Endothelial cell of umbilical vein (primary cell): Measurements from ENCODE around the gene FRRS1. TPM values are rescaled to one million over a fixed set of nuclear protein-coding genes. Genes with fewer than 3 reads are reported as not detected.

Experiments
- BruUV-seq: library from RNA; stranded (reverse); fragments of 400-500 nt; replicated peaks from 2 replicates; lab custom pipeline; 2021; lab: Mats Ljungman, UMichigan
- CTCF ChIA-PET: fragments of 300-600, 350-600 bp; sonication (Branson Sonifier 250); formaldehyde crosslinking; loops from one replicate; lab custom pipeline; 2021; ENCODE audit warnings: antibody characterized with exemption, inconsistent platforms; lab: Charles Lee
- POLR2A ChIA-PET: fragments of 300-600, 350-600 bp; sonication (Branson Sonifier 250); formaldehyde crosslinking; loops from one replicate; lab custom pipeline; 2021; ENCODE audit warnings: antibody characterized with exemption, inconsistent platforms; lab: Charles Lee
- DNase-seq: peaks from one replicate; pipeline ENCODE4 v3.0.0-alpha.2; 2011; ENCODE audit warnings: low read depth, low spot score
- FAIRE-seq: peaks from 2 replicates; lab custom pipeline; 2011; peaks lifted over from hg19 to GRCh38; lab: Jason Lieb, UNC
- H2AFZ ChIP-seq: 2 replicates; pipeline ENCODE4 v1.6.0; 2012; ENCODE audit warnings: low read depth, low read length, control low read depth, inconsistent platforms
- H3K27ac ChIP-seq: 2 replicates; pipeline ENCODE4 v1.5.1; 2011; ENCODE audit warnings: low read depth, mild to moderate bottlenecking, control low read depth, low read length, moderate library complexity; ENCODE audit not compliant: insufficient read depth
- H3K27me3 ChIP-seq, 2 experiments: 2 replicates each; pipeline versions ENCODE4 v1.6.0 to v1.6.1; 2011; ENCODE audit warnings: low read length in 2 of 2, mixed read lengths in 1 of 2; ENCODE audit not compliant: control insufficient read depth in 2 of 2, insufficient read depth in 2 of 2
- H3K36me3 ChIP-seq, 2 experiments: 2 replicates in 1 of 2; 3 replicates in 1 of 2; pipeline ENCODE4 v1.5.1; 2011; ENCODE audit warnings: low read length in 2 of 2, mild to moderate bottlenecking in 1 of 2, moderate library complexity in 1 of 2; ENCODE audit not compliant: control insufficient read depth in 2 of 2, insufficient read depth in 2 of 2; ENCODE audit errors: extremely low read depth in 1 of 2
- H3K4me1 ChIP-seq: 3 replicates; pipeline ENCODE4 v1.5.1; 2011; ENCODE audit warnings: mild to moderate bottlenecking, low read length; ENCODE audit not compliant: control insufficient read depth, insufficient read depth; ENCODE audit errors: extremely low read depth
- H3K4me2 ChIP-seq: 2 replicates; pipeline ENCODE4 v1.6.1; 2011; ENCODE audit warnings: low read length, control low read depth, mixed read lengths; ENCODE audit not compliant: insufficient read depth
- H3K4me3 ChIP-seq, 3 experiments: fragments of 200-600 bp in 1 of 3; sonication (generic), shearing (Covaris generic) in 1 of 3; replicated peaks in 1 of 3; 2 replicates each; pipeline ENCODE4 v1.5.1; 2011 to 2016; ENCODE audit warnings: control low read depth in 3 of 3, low read length in 3 of 3, mild to moderate bottlenecking in 2 of 3, inconsistent platforms in 1 of 3, low read depth in 1 of 3, moderate library complexity in 1 of 3; ENCODE audit not compliant: insufficient read depth in 1 of 3
- H3K79me2 ChIP-seq: 2 replicates; pipeline ENCODE4 v1.6.0; 2012; ENCODE audit warnings: low read length, inconsistent platforms; ENCODE audit not compliant: control insufficient read depth, insufficient read depth
- H3K9ac ChIP-seq: replicated peaks from 2 replicates; pipeline ENCODE3; 2011; ENCODE audit warnings: low read length, control low read depth; ENCODE audit not compliant: insufficient read depth; ENCODE audit errors: extremely low read depth
- H3K9me1 ChIP-seq: replicated peaks from 3 replicates; pipeline ENCODE4 v1.6.0; 2011; ENCODE audit warnings: mild to moderate bottlenecking, low read length; ENCODE audit not compliant: control insufficient read depth, insufficient read depth; ENCODE audit errors: extremely low read depth
- H3K9me3 ChIP-seq: replicated peaks from 2 replicates; pipeline ENCODE4 v1.5.1; 2012; ENCODE audit warnings: low read length, inconsistent platforms; ENCODE audit not compliant: control insufficient read depth, insufficient read depth
- H4K20me1 ChIP-seq: replicated peaks from 2 replicates; pipeline ENCODE3; 2011; ENCODE audit warnings: mild to moderate bottlenecking, low read length; ENCODE audit not compliant: control insufficient read depth, insufficient read depth; ENCODE audit errors: extremely low read depth
- EZH2 ChIP-seq: IDR thresholded peaks from 2 replicates; pipeline ENCODE4 v1.6.1; 2012; ENCODE audit warnings: borderline replicate concordance, low read depth, mild to moderate bottlenecking, moderate library complexity, low read length, inconsistent platforms; ENCODE audit not compliant: severe bottlenecking
- FOS ChIP-seq: IDR thresholded peaks from 2 replicates; pipeline ENCODE4 v1.6.1; 2011; ENCODE audit warnings: mild to moderate bottlenecking, low read length, moderate library complexity, borderline replicate concordance; ENCODE audit not compliant: insufficient read depth
- GATA2 ChIP-seq: IDR thresholded peaks from 2 replicates; pipeline ENCODE4 v1.7.0; 2011; ENCODE audit warnings: low read depth, mild to moderate bottlenecking, moderate library complexity, mixed read lengths, low read length; ENCODE audit not compliant: insufficient read length, insufficient read depth
- JUN ChIP-seq: IDR thresholded peaks from 2 replicates; pipeline ENCODE4 v1.6.1; 2011; ENCODE audit warnings: borderline replicate concordance, low read depth; ENCODE audit not compliant: insufficient read length, insufficient read depth
- MYC ChIP-seq: IDR thresholded peaks from one replicate; pipeline ENCODE4 v1.6.1; 2011; ENCODE audit warnings: mild to moderate bottlenecking, low read depth, low read length
- POLR2A ChIP-seq: IDR thresholded peaks from 2 replicates; pipeline ENCODE4 v1.6.1; 2012; ENCODE audit warnings: low read depth, mild to moderate bottlenecking, control low read depth, low read length
- POLR2AphosphoS5 ChIP-seq: IDR thresholded peaks from 2 replicates; pipeline ENCODE4 v1.6.1; 2012; ENCODE audit warnings: low read depth, mild to moderate bottlenecking, control low read depth, low read length, moderate library complexity; ENCODE audit not compliant: insufficient read depth
- dilution Hi-C: fragments of 300-500 bp; cut with MboI; formaldehyde crosslinking; loops from one replicate; pipeline ENCODE4 v1.15.0; 2019; ENCODE audit warnings: low sequenced_read_pairs; ENCODE audit not compliant: extremely low pct_ligation_motif_present
- intact Hi-C: fragments of 100-400 bp; cut with micrococcal nuclease; formaldehyde crosslinking; loops from one replicate; pipeline ENCODE4 v1.10.0; 2022
- polyA plus RNA-seq, 4 experiments: library from polyadenylated mRNA; depleted of rRNA in 3 of 4; stranded (reverse) in 3 of 4; unstranded in 1 of 4; fragments of >200 nt; gene quantifications; 2 replicates each; pipeline versions ENCODE4 v1.2.1 to v1.2.3, GENCODE V29; 2011 to 2012; ENCODE audit warnings: missing spikeins in 1 of 4
- total RNA-seq: library from RNA; stranded (reverse); gene quantifications from 2 replicates; pipeline ENCODE4 v1.2.3, GENCODE V29; 2021
- TF ChIP-seq, protein P1 (sequence below), 2 donors: IDR thresholded peaks; 1 replicate in 1 of 2; 2 replicates in 1 of 2; pipeline ENCODE4 v1.5.1; 2011; ENCODE audit warnings: low read length in 2 of 2, mild to moderate bottlenecking in 2 of 2, moderate library complexity in 2 of 2, control low read depth in 1 of 2, inconsistent platforms in 1 of 2, low read depth in 1 of 2; ENCODE audit not compliant: insufficient read depth in 1 of 2; ENCODE audit errors: extremely low read depth in 1 of 2
- TF ChIP-seq, protein P2 (sequence below): IDR thresholded peaks from 2 replicates; pipeline ENCODE4 v1.6.1; 2011; ENCODE audit not compliant: insufficient read depth, insufficient read length

The FRRS1 gene
- total and polyA plus RNA-seq, 2 donors (not counting 3 experiments of a cell fraction or from before 2014, with no cell fraction given) = 1.1 to 3.1 TPM

DNA sequence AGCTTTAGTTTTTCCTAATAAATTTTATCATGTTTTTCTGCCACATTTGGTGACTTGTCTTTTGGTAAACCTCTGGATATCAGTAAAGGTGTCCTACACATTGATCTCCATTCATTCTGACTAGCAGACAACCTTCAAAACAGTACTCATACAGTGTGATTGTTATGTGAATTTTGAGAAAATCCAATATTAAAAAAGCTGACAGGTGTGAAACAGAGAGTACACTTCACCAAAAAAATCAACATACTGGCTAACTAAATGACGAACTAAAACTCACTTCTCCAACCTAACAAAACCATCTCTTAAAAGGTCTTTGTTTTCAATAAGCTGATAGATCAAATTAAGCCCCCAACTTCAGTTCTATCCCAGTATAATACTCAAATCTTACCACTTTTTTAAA lies 1.5 kb downstream of the FRRS1 start:
- no peak for TF ChIP-seq GATA2
- no peak for TF ChIP-seq FOS
- TF ChIP-seq POLR2A = no peak
- no peak for TF ChIP-seq JUN
- TF ChIP-seq, protein P1, sequence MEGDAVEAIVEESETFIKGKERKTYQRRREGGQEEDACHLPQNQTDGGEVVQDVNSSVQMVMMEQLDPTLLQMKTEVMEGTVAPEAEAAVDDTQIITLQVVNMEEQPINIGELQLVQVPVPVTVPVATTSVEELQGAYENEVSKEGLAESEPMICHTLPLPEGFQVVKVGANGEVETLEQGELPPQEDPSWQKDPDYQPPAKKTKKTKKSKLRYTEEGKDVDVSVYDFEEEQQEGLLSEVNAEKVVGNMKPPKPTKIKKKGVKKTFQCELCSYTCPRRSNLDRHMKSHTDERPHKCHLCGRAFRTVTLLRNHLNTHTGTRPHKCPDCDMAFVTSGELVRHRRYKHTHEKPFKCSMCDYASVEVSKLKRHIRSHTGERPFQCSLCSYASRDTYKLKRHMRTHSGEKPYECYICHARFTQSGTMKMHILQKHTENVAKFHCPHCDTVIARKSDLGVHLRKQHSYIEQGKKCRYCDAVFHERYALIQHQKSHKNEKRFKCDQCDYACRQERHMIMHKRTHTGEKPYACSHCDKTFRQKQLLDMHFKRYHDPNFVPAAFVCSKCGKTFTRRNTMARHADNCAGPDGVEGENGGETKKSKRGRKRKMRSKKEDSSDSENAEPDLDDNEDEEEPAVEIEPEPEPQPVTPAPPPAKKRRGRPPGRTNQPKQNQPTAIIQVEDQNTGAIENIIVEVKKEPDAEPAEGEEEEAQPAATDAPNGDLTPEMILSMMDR (IDR thresholded peaks at IDR 0.05; ENCODE audit: extremely low read depth in 1 of 2, insufficient read depth in 1 of 2, low read depth in 1 of 2, low read length in 2 of 2) = no peak
- no peak for TF ChIP-seq MYC
- TF ChIP-seq, protein P2, sequence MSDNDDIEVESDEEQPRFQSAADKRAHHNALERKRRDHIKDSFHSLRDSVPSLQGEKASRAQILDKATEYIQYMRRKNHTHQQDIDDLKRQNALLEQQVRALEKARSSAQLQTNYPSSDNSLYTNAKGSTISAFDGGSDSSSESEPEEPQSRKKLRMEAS = no peak
- no peak for TF ChIP-seq EZH2
- no peak for TF ChIP-seq POLR2AphosphoS5
- BruUV-seq = no TSS peak
- no peak for DNase-seq
- Histone ChIP-seq H3K4me3 (no peak overlapping the region), H2AFZ (no peak overlapping the region), H3K9me3 (no peaks in the 10 kb centered on the region), H3K27me3 (peaks cover 0 to 8% of the 10 kb centered on the region in 2 experiments), H3K9ac (no peak overlapping the region), H3K36me3 (no peaks in the 10 kb centered on the region), H3K9me1 (no peaks in the 10 kb centered on the region), H3K4me1 (peaks cover 4% of the 10 kb centered on the region), H3K79me2 (no peaks in the 10 kb centered on the region), H4K20me1 (no peaks in the 10 kb centered on the region), H3K27ac (no peak overlapping the region), H3K4me2 (no peak overlapping the region)
- dilution Hi-C loops = no loop called here
- ChIA-PET CTCF (interaction anchor here (1.7 kb wide), 1 partner anchor 63 kb away, joined by 3 read pairs; no protein-coding TSS in a partner anchor), POLR2A (no interaction called here)
- no peak for FAIRE-seq
- intact Hi-C loops = no loop called here
